WTC11 (cell line): ENCODE measurements around the gene TMEM187.

Source experiments
- CBFB ChIP-seq: sonication (generic); formaldehyde crosslinking; IDR thresholded peaks from 2 replicates; pipeline ENCODE4 v1.8.1; 2022; ENCODE audit warnings: mild to moderate bottlenecking, low read depth, missing genetic modification reagents
- CTCF ChIP-seq: fragments of 200-600 bp; IDR thresholded peaks from 2 replicates; pipeline ENCODE4 v1.8.0; 2022; ENCODE audit warnings: antibody characterized with exemption
- ESRRA ChIP-seq: sonication (generic); formaldehyde crosslinking; IDR thresholded peaks from 2 replicates; pipeline ENCODE4 v1.8.1; 2022; ENCODE audit warnings: mild to moderate bottlenecking, missing genetic modification reagents, borderline replicate concordance
- FOXJ3 ChIP-seq: sonication (generic); formaldehyde crosslinking; IDR thresholded peaks from 2 replicates; pipeline ENCODE4 v1.9.0; 2021; ENCODE audit warnings: missing genetic modification reagents, mild to moderate bottlenecking, borderline replicate concordance
- KAT7 ChIP-seq: sonication (generic); formaldehyde crosslinking; IDR thresholded peaks from 2 replicates; pipeline ENCODE4 v1.8.1; 2023; ENCODE audit warnings: missing genetic modification reagents, mild to moderate bottlenecking, borderline replicate concordance
- MAX ChIP-seq: sonication (generic); formaldehyde crosslinking; IDR thresholded peaks from 2 replicates; pipeline ENCODE4 v1.8.0; 2022; ENCODE audit warnings: mild to moderate bottlenecking, missing genetic modification reagents
- SP1 ChIP-seq: sonication (generic); formaldehyde crosslinking; conservative IDR thresholded peaks from 2 replicates; pipeline ENCODE4 v1.8.1; 2022; ENCODE audit warnings: missing genetic modification reagents
- ZNF232 ChIP-seq: sonication (generic); formaldehyde crosslinking; IDR thresholded peaks from 2 replicates; pipeline ENCODE4 v1.8.0; 2022; ENCODE audit warnings: mild to moderate bottlenecking, missing genetic modification reagents
- ZNF425 ChIP-seq: fragments of 250-450 bp; sonication (Bioruptor Pico); conservative IDR thresholded peaks from 2 replicates; pipeline ENCODE4 v1.9.0; 2021; ENCODE audit warnings: mild to moderate bottlenecking

- TF ChIP-seq CTCF, result no peak
- no peak for TF ChIP-seq FOXJ3 (CRISPR knock-in tag)
- TF ChIP-seq SP1, result no peak
- TF ChIP-seq MAX, result no peak
- no peak for TF ChIP-seq ESRRA (CRISPR knock-in tag)
- TF ChIP-seq KAT7 (CRISPR knock-in tag), result no peak
- no peak for TF ChIP-seq CBFB (CRISPR knock-in tag)
- no peak for TF ChIP-seq ZNF425 (CRISPR knock-in tag)
- TF ChIP-seq ZNF232 (CRISPR knock-in tag), result no peak
Measured at GRCh38 chrX:154020536-154021115, 48.1 kb downstream of the TMEM187 start.
